ENCODE measurements around the gene PEPD.

PEPD gene

GRCh38 chr19:33424181-33424580, 97.4 kb downstream of the PEPD start:
- Histone ChIP-seq H3K4me1 (ENCODE audit: insufficient read depth, low read length, poor library complexity, severe bottlenecking) (no peaks in the 10 kb centered on the region), H3K4me3 (ENCODE audit: low read length, poor library complexity, severe bottlenecking) (no peak overlapping the region), H3K9me2 (replicated peaks; ENCODE audit: low read depth, low read length) (no peaks in the 10 kb centered on the region), H3K4me2 (ENCODE audit: low read depth, low read length, poor library complexity, severe bottlenecking) (no peak overlapping the region), H4K20me1 (ENCODE audit: insufficient read depth, low read length, poor library complexity, severe bottlenecking) (no peaks in the 10 kb centered on the region), H2AFZ (ENCODE audit: low read length) (no peak overlapping the region), H3K27me3 (ENCODE audit: insufficient read depth, low read length, poor library complexity, severe bottlenecking) (no peaks in the 10 kb centered on the region), H3K79me2 (ENCODE audit: insufficient read depth, low read length) (no peaks in the 10 kb centered on the region), H3K36me3 (ENCODE audit: insufficient read depth, low read length) (no peaks in the 10 kb centered on the region), H3K9me3 (ENCODE audit: insufficient read depth, low read depth, low read length) (no peaks in the 10 kb centered on the region), H3K9ac (ENCODE audit: low read depth, low read length, poor library complexity, severe bottlenecking) (no peak overlapping the region), H3F3A (ENCODE audit: low read depth) (no peaks in the 10 kb centered on the region)
- TF ChIP-seq EZH2phosphoT487 (IDR thresholded peaks at IDR 0.05; ENCODE audit: borderline replicate concordance) (no peak), CTCF (conservative IDR thresholded peaks at IDR 0.05; ENCODE audit: low read length) (no peak)

DNA sequence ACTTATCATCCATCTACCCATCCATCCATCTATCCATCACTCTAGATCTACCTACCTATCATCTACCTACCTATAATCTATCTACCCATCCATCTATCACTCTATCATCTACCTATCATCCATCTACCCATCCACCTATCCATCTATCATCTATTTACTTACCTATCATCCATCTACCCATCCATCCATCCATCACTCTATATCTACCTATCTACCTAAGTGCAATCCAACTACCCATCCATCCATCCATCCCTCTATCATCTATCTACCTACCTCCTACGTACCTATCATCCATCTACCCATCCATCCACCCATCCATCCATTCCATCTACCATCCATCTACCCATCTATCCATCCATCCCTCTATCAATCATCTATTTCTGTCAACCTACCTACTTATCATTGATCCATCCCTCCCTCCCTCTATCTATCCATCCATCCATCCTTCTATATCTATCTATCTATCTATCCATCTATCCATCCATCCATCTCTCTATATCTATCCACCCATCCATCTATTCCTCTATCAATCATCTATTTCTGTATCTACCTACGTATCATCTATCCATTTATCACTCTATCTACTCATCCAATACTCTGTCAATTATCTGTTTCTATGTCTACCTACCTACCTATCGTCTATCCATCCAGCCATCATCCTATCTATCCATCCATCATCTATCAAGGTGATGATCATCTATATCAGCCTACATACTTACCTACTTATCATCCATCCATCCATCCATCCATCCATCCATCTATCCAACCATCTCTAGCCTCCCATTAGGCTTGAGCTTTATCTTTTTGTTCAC, 99.0 kb downstream of the PEPD start:
- Histone ChIP-seq H3K9ac (ENCODE audit: low read depth, low read length, poor library complexity, severe bottlenecking) (no peak overlapping the region), H3F3A (ENCODE audit: low read depth) (no peaks in the 10 kb centered on the region), H3K4me2 (ENCODE audit: low read depth, low read length, poor library complexity, severe bottlenecking) (no peak overlapping the region), H3K4me3 (ENCODE audit: low read length, poor library complexity, severe bottlenecking) (no peak overlapping the region), H4K20me1 (ENCODE audit: insufficient read depth, low read length, poor library complexity, severe bottlenecking) (no peaks in the 10 kb centered on the region), H3K27me3 (ENCODE audit: insufficient read depth, low read length, poor library complexity, severe bottlenecking) (no peaks in the 10 kb centered on the region), H3K4me1 (ENCODE audit: insufficient read depth, low read length, poor library complexity, severe bottlenecking) (no peaks in the 10 kb centered on the region), H3K79me2 (ENCODE audit: insufficient read depth, low read length) (no peaks in the 10 kb centered on the region), H2AFZ (ENCODE audit: low read length) (no peak overlapping the region), H3K9me3 (ENCODE audit: insufficient read depth, low read depth, low read length) (no peaks in the 10 kb centered on the region), H3K9me2 (replicated peaks; ENCODE audit: low read depth, low read length) (no peaks in the 10 kb centered on the region), H3K36me3 (ENCODE audit: insufficient read depth, low read length) (no peaks in the 10 kb centered on the region)
- no peak for TF ChIP-seq CTCF (conservative IDR thresholded peaks at IDR 0.05; ENCODE audit: low read length)
- no peak for TF ChIP-seq EZH2phosphoT487 (IDR thresholded peaks at IDR 0.05; ENCODE audit: borderline replicate concordance)

GRCh38 chr19:33421368-33421767, 100.2 kb downstream of the PEPD start:
- peaks cover 3% of the 10 kb centered on the region for H3K4me1 ChIP-seq (ENCODE audit: insufficient read depth, low read length, poor library complexity, severe bottlenecking)
- TF ChIP-seq EZH2phosphoT487 (IDR thresholded peaks at IDR 0.05; ENCODE audit: borderline replicate concordance) (no peak), CTCF (conservative IDR thresholded peaks at IDR 0.05; ENCODE audit: low read length) (no peak)
- no peaks in the 10 kb centered on the region for H3F3A ChIP-seq (ENCODE audit: low read depth)

More at GRCh38 chr19:33421368-33421767, 100.2 kb downstream of the PEPD start:
- no peaks in the 10 kb centered on the region for H3K79me2 ChIP-seq (ENCODE audit: insufficient read depth, low read length)
- H3K4me3 ChIP-seq (ENCODE audit: low read length, poor library complexity, severe bottlenecking): no peak overlapping the region
- H4K20me1 ChIP-seq (ENCODE audit: insufficient read depth, low read length, poor library complexity, severe bottlenecking): no peaks in the 10 kb centered on the region
- no peak overlapping the region for H3K9ac ChIP-seq (ENCODE audit: low read depth, low read length, poor library complexity, severe bottlenecking)
- H3K9me2 ChIP-seq (replicated peaks; ENCODE audit: low read depth, low read length): no peaks in the 10 kb centered on the region
- no peak overlapping the region for H2AFZ ChIP-seq (ENCODE audit: low read length)
- no peak overlapping the region for H3K4me2 ChIP-seq (ENCODE audit: low read depth, low read length, poor library complexity, severe bottlenecking)
- no peaks in the 10 kb centered on the region for H3K27me3 ChIP-seq (ENCODE audit: insufficient read depth, low read length, poor library complexity, severe bottlenecking)
- H3K9me3 ChIP-seq (ENCODE audit: insufficient read depth, low read depth, low read length): no peaks in the 10 kb centered on the region
- no peaks in the 10 kb centered on the region for H3K36me3 ChIP-seq (ENCODE audit: insufficient read depth, low read length)
